ENCODE measurements around the gene TBC1D16. TPM values are rescaled to one million over a fixed set of nuclear protein-coding genes. Genes with fewer than 3 reads are reported as not detected.

The TBC1D16 gene
- total and polyA plus RNA-seq, 8 donors: 17.3 to 49.1 (median 31.3) TPM

GRCh38 chr17:79974566-79975497 is 60.8 kb downstream of the TBC1D16 start:
- Histone ChIP-seq H3K4me3 (no peak overlapping the region), H3K27me3 (no peaks in the 10 kb centered on the region), H3K36me3 (peaks cover 0 to 23% of the 10 kb centered on the region in 2 donors), H3K4me1 (no peaks in the 10 kb centered on the region), H3K9me3 (no peaks in the 10 kb centered on the region), H3K27ac (no peak overlapping the region)
- intact Hi-C loops (cut with DNase I): loop anchor here in 1 of 2 donors (10.0 kb wide), 1 partner anchor 190 kb away; no protein-coding TSS in a partner anchor
- no peak for TF ChIP-seq CTCF (IDR thresholded peaks at IDR 0.05)
- peak in 1 of 4 donors; percentile 71 for DNase-seq
- no peak for ATAC-seq

GRCh38 chr17:79971651-79972050 is 64.0 kb downstream of the TBC1D16 start:
- intact Hi-C loops (cut with DNase I): loop anchor here in 1 of 2 donors (10.0 kb wide), 1 partner anchor 187 kb away; no protein-coding TSS in a partner anchor
- H3K27ac ChIP-seq: no peak overlapping the region
- DNase-seq: peak in 1 of 4 donors; percentile 23
- H3K27me3 ChIP-seq: no peaks in the 10 kb centered on the region
- no peak overlapping the region for H3K4me3 ChIP-seq
- H3K4me1 ChIP-seq: no peaks in the 10 kb centered on the region
- no peak for TF ChIP-seq CTCF (IDR thresholded peaks at IDR 0.05)
- H3K36me3 ChIP-seq: peaks cover 0 to 8% of the 10 kb centered on the region in 2 donors
- no peak for ATAC-seq
- no peaks in the 10 kb centered on the region for H3K9me3 ChIP-seq

- no peak overlapping the region for H3K27ac ChIP-seq
- no peak overlapping the region for H3K4me3 ChIP-seq
- H3K9me3 ChIP-seq: no peaks in the 10 kb centered on the region
- H3K27me3 ChIP-seq: no peaks in the 10 kb centered on the region
- ATAC-seq (peak; percentile 78), DNase-seq (peak in 2 of 4 donors; percentile 27 to 47)
- peak; percentile 27 to 33 for TF ChIP-seq CTCF (IDR thresholded peaks at IDR 0.05)
- intact Hi-C loops (cut with DNase I): loop anchor here in 1 of 2 donors (10.0 kb wide), 1 partner anchor 186 kb away; no protein-coding TSS in a partner anchor
- peaks cover 0 to 3% of the 10 kb centered on the region in 2 donors for H3K4me1 ChIP-seq
- H3K36me3 ChIP-seq: peaks cover 0 to 8% of the 10 kb centered on the region in 2 donors
Measured at GRCh38 chr17:79970576-79971068, 65.0 kb downstream of the TBC1D16 start.

GRCh38 chr17:79969906-79970305 is 65.8 kb downstream of the TBC1D16 start:
- Histone ChIP-seq H3K9me3 (no peaks in the 10 kb centered on the region), H3K27me3 (no peaks in the 10 kb centered on the region), H3K27ac (no peak overlapping the region), H3K36me3 (peaks cover 0 to 8% of the 10 kb centered on the region in 2 donors), H3K4me1 (peaks cover 0 to 3% of the 10 kb centered on the region in 2 donors), H3K4me3 (no peak overlapping the region)
- no peak for DNase-seq
- no peak for TF ChIP-seq CTCF (IDR thresholded peaks at IDR 0.05)
- ATAC-seq: no peak
- intact Hi-C loops (cut with DNase I): loop anchor here in 1 of 2 donors (10.0 kb wide), 1 partner anchor 185 kb away; no protein-coding TSS in a partner anchor

- intact Hi-C loops (cut with DNase I): no loop called here
- Histone ChIP-seq H3K27me3 (no peaks in the 10 kb centered on the region), H3K36me3 (peaks cover 0 to 8% of the 10 kb centered on the region in 2 donors), H3K4me1 (peaks cover 0 to 3% of the 10 kb centered on the region in 2 donors), H3K27ac (no peak overlapping the region), H3K4me3 (no peak overlapping the region), H3K9me3 (no peaks in the 10 kb centered on the region)
- peak in 1 of 4 donors; percentile 10 for DNase-seq
- no peak for ATAC-seq
- TF ChIP-seq CTCF (IDR thresholded peaks at IDR 0.05): no peak
Measured at GRCh38 chr17:79968116-79968515, 67.6 kb downstream of the TBC1D16 start.
